DMS153 treated with DMSO at 0.1 percent for 48 hours (cell line): ENCODE results near the gene UIMC1.
"Not testable (repeated sequence)": the region's sequence is repeated elsewhere in the genome, so short reads cannot be mapped to it uniquely, and the experiment has no call there.

ENCODE experiments used
- DNase-seq: peaks from one replicate; lab custom pipeline; 2025; ENCODE audit not compliant: unreplicated experiment; lab: John Stamatoyannopoulos, UW

Gene UIMC1

DNA sequence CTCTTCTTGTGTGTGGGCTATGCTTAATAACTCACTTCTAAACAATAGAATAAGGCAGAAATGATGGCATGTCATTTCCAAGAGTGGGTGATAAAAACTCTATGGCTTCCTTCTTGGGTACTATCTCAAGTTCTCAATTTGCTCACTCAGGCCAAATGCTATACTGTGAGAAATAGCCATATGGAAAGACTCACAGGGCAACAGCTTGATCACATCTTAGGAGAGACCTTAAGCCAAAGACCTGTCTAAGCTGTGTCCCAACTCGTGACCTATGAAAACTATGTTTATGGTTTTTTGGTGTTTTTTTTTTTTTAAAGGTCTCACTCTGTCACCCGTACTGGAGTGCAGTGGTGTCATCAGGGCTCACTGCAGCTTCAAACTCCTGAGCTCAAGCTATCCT is 2.1 kb upstream of the UIMC1 start:
- DNase-seq = no peak

DNA sequence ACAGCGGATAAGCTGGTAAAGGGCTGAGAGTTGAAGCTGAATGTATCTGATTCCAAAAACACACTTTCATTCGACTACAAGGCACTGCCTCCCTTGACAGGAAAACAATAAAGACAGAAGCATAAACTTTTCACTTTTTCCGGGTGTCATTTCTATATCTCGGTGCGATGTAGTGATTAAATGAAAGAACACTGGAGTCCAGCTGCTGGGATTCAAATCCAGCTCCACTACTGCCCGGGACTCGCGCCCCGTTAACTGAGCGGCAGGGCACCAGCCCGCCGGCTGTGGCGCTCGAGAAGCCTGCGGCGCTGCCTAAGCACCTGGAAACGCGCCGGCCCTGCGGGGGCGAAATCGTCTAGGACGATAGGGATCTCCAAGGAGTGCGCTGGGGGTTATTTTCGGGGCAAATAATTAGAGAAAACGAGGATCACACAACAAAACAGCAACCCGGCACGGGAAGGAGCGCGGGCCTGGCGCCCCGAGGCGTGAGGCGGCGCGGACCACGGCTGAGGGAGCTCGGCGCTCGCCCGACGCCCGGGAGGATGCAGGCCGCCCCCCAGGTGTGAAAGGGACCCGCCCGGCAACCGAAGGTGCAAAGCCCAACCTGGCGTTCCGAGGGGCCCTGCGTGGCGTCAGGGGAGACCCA is 837 bp downstream of the UIMC1 start:
- peak; percentile 9 for DNase-seq

DNA sequence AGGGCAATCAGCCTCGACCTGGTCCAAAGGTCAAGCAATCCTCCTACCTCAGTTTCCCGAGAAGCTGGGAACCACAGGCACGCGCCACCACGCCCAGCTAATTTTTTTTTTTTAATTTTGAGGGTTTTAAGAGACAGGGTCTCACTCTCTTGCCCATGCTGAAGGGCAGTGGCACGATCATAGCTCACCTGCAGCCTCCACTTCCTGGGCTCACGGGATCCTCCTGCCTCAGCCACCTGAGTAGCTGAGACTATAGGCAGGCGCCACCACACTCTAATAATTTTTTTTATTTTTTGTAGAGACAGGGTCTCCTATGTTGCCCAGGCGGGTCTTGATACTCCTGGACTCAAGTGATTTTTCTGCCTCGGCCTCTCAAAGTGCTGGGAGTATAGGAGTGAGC is 1.6 kb downstream of the UIMC1 start:
- no peak for DNase-seq

DNA sequence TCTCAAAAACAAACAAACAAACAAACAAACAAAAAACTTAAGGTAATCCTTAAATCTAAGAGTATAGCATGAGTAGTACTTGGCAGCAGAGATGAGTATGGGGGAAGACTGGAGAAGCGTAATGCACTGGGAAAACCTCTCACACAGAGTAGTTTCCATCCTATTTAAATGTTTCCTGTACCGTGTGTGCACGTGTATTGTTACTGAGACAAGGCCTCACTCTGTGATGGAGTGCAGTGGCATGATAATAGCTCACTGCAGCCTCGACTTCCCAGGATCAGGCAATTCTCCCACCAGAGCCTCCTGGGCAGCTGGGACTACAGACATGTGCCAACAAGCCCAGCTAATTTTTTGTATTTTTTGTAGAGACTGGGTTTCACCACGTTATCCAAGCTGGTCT is 2.9 kb downstream of the UIMC1 start:
- no peak for DNase-seq

DNA sequence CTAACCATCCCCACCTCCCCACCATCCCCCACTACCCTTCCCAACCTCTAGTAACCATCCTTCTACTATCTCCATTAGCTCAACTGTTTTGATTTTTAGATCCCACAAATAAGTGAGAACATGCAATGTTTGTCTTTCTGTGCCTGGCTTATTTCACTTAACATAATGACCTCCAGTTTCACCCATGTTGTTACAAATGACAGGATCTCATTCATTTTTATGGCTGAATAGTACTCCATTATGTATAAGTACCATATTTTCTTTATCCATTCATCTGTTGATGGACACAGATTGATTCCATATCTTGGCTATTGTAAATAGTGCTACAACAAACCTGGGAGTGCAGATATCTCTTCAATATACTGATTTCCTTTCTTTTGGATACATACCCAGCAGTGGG is 7.1 kb downstream of the UIMC1 start:
- not testable (repeated sequence) for DNase-seq

DNA sequence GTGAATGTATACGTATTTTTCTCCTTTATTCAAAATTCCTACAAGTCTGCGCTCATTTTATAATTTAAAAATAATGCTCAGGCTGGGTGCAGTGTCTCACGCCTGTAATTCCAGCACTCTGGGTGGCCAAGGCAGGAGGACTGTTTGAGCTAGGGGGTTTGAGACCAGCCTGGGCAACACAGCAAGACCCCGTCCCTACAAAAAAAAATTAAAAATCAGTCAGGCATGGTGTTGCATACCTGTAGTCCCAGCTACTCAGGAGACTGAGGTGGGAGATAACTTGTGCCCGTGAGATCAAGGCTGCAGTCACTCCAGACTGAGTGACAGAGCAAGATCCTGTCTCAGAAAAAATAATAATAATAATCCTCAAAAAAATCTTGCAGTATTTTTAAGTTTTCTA is 7.8 kb downstream of the UIMC1 start:
- no peak for DNase-seq

DNA sequence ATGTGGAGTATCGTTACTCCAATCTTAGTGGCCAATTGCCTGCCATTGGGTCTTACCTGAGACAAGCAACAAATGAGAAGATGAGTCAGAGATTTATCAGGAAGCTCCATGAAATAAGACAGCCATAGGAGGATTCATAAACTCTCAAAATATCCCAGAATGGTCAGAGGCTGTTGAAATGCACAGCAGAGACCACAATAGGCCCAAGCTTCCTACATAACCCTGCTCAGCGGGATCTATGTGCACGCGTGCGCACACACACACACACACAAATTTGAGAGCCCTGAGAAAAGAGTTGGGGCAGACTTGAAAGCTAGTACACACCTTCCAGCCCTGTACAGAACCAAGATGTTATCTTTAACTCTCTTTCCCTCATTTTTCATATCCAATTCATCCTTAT is 9.8 kb downstream of the UIMC1 start:
- no peak for DNase-seq

DNA sequence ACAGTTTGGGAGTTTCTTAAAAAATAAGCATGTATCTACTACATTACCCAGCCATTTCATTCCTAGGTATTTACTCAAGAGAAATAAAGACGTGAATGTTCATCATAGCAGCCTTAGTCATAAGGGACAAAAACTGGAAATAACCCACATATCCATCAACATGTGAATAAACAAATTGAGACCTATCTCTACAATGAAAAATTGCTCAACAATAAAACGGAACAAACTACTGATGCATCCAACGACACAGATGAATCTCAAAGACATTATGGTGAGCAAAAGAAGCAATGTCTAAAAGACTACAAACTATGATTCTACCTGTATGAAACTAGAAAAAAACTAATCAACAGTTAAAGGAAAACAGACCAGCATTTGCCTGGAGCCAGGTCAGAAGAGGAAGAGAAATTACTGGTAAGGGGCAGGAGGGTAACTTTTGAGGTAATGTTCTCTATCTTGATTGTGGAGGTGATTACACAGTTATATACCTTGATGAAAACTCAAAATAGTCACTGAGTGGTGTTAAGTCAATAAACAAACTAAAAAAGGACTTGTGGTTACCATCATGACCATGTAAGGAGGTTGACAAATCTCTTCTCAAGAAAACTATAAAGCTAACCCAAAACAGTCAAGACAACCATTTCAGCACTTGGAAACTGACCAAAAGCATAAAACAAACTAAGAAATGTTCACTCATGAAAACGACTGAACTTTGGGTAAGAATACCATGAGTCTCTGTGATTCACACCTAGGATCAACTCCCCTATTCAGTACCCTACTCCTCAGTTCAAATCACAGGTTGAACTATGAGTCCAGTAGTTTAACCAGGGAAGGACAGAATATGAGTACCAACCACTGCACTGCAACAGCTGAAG is 10.4 kb downstream of the UIMC1 start:
- no peak for DNase-seq

DNA sequence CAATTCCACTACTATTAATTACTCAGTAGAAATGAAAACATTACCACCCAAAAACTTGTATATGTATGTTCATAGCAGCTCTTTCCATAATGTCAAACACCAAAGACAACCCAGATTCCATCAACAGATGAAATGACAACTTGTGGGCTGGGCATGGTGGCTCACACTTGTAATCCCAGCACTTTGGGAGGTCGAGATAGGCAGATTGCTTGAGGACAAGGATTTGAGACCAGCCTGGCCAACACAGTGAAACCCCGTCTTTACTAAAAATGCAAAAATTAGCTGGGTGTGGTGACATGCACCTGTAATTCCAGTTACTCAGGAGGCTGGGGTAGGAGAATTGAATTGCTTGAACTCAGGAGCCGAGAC is 11.5 kb downstream of the UIMC1 start:
- no peak for DNase-seq

DNA sequence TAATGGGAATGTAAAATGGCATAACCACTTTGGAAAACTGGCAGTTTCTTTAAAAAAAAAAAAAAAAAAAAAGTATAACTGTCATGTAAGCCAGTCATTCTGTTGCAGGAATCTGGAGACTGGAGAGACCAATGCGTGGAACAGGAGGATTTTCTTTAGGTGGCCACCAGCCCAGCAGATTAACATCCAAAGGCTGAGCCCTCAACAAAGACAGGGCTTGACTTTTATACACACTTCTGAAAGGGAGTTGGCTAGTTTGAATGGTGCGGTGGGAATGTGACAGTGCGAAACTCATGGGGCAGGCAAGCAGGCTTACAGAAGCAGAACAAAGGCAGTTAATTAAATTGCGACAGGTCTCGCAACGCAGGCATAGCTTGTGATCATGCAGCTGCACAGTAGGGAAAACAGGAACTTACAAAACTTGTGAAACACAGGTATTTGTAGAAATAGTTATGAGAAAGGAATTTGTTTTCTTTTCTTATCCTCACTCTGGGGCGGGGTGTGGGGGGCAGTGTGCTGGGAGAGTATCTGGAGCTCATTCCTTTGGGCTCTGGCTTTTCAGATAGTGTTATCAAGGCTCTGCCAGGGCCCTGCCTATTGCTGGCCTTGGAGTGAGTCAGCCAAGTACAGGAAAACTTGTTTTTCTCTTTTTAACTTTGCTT is 12.0 kb downstream of the UIMC1 start:
- DNase-seq = no peak

DNA sequence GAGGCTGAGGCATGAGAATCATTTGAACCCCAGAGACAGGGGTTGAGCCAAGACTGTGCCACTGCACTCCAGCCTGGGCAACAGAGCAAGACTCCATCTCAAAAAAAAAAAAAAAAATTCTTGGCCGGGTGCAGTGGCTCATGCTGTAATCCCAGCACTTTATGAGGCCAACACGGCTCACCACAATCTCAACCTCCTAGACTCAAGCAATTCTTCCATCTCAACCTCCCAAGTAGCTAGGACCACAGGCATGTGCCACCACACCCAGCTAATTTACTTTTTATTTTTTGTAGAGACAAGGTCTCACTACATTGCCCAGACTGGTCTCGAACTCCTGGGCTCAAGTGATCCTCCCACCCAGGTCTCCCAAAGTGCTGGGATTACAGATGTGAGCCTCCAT is 13.5 kb downstream of the UIMC1 start:
- not testable (repeated sequence) for DNase-seq

DNA sequence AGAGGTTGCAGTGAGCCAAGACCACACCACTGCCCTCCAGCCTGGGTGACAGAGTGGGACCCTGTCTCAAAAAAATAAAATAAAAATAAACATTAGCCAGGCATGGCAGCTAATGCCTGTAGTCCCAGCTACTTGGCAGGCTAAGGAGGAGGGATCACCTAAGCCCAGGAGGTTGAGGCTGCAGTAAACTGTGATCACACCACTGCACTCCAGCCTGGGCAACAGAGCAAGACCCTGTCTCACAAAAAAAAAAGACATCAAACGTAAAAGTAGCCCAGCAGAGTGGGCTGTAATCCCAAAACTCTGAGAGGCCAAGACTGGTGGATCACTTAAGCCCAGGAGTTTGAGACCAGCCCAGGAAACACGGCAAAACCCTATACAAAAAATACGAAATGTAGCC is 19.0 kb downstream of the UIMC1 start:
- no peak for DNase-seq

DNA sequence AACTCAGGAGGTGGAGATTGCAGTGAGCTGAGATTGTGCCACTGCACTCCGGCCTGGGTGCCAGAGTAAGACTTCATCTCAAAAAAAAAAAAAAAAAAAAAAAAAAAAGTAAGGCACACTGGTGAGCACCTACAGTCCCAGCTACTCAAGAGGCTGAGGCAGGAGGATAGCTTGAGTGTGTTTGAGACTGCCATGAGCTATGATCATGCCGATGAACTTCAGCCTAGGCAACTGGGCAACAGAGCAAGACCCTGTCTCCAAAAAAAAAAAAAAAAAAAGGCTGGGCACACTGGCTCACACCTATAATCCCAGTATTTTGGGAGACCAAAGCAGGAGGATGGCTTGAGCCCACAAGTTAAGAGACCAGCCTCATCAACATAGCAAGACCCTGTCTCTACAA is 20.3 kb downstream of the UIMC1 start:
- DNase-seq = no peak

DNA sequence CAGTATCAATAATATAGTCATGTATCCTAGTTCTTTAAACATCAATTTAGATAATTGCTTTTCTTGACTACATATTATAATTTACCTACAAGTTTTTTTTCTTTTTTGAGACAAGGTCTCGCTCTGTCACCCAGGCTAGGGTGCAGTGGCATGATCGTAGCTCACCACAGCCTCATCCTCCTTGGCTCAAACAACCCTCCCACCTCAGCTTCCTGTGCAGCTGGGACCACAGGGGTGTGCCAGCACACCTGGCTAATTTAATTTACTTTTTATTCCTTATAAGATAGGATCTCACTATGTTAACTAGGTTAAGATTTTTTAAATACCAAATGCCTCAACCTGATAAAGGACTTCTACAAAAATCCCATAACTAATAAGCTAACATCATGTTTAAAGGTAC is 21.1 kb downstream of the UIMC1 start:
- no peak for DNase-seq

DNA sequence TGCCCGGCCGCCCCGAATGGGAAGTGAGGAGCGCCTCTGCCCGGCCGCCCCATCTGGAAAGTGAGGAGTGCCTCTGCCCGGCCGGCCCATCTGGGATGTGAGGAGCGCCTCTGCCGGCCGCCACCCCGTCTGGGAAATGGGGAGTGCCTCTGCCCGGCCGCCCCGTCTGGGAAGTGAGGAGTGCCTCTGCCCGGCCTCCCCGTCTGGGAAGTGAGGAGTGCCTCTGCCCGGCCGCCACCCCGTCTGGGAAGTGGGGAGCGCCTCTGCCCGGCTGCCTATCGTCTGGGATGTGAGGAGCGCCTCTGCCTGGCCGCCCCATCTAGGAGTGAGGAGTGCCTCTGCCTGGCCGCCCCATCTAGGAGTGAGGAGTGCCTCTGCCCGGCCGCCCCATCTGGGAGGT is 22.4 kb downstream of the UIMC1 start:
- DNase-seq = not testable (repeated sequence)

DNA sequence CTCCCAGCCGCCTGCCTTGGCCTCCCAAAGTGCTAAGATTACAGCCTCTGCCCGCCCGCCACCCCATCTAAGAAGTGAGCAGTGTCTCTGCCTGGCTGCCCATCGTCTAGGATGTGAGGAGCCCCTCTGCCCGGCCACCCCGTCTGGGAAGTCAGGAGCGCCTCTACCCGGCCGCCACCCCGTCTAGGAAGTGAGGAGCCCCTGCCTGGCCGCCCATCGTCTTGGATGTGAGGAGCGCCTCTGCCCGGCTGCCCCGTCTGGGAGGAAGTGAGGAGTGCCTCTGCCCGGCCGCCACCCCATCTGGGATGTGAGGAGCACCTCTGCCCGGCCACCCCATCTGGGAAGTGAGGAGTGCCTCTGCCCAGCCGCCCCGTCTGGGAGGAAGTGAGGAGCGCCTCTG is 23.0 kb downstream of the UIMC1 start:
- not testable (repeated sequence) for DNase-seq

DNA sequence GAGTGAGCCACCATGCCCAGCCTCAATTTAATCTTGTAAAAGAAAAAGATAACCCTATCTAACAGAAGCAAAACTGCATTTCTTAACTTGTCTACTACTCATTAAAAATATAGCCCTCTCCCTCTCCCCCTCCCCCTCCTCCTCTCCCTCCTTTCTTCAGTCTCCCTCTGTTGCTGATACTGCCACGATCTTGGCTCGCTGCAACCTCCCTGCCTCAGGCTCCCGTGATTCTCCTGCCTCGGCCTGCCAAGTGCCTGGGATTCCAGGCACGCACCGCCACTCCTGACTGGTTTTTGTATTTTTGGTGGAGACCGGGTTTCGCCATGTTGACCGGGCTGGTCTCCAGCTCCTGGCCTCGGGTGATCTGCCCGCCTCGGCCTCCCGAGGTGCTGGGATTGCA is 23.5 kb downstream of the UIMC1 start:
- DNase-seq = not testable (repeated sequence)

DNA sequence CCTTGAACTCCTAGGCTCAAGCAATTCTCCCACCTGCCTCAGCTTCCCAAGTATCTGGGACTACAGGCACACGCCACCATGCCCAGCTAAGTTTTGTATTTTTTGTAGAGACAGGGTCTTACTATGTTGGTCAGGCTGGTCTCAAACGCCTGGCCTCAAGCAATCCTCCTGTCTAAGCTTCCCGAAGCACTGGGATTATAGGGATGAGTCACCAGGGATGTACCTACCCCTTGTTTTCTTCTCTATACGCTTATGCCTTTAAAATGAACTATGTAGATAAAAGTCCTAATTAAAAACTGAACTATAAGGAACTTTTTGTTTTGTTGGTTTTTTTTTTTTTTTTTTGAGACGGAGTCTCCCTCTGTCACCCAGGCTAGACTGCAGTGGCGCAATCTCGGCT is 25.8 kb downstream of the UIMC1 start:
- DNase-seq = no peak

DNA sequence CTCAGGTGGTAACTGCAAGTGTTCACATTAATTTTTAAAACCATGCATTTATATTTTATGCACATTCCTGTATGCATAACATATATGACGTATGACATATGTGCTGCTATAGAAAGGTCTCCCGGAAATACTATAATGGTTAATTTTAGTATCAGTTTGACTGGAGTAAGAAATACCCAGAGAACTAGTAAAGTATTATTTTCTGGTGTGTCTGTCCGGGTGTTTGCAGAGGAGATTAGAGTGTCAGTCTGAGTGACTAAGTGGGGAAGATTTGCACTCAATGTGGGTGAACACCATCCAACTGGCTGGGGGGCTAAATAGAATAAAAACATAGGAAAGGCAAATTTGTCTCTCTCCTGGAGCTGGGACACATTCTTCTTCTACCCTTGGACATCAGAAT is 26.9 kb downstream of the UIMC1 start:
- no peak for DNase-seq

DNA sequence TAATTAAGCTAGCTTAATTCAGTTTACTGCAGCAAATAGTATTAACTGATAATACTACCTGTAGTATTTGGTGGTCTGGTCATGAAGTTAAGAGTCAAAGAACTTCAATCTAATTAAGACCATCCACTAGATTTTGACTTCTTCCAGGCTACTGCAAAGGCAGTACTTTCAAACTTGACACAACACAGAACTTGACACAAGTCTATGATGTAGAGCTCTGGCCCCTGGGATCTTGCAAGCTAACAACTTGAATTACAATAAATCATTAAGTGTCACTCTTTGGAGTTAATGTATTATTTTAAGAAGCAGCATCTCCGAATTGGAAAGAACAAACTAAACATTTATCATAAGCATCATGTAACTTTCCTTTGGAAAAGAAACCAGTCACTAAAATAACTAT is 40.9 kb downstream of the UIMC1 start:
- DNase-seq = no peak

DNA sequence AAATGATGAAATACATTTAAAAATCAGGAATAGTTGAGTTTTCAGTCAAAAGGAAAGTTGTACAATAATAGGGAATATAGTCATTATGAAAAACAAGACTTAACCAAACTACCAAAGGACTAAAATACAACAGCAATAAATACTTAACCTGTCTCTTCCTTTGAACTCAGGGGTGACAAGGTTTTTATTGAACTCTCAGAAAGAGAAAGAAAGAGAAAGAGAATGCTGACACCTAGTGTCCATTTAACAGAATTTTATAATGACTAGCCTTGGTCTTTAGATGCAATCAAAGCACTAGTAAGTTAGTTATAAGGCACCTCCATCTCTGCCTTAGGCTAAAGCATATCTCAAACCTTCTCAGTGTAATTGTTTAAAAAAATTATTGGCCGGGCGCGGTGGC is 47.5 kb downstream of the UIMC1 start:
- peak; percentile 11 for DNase-seq

DNA sequence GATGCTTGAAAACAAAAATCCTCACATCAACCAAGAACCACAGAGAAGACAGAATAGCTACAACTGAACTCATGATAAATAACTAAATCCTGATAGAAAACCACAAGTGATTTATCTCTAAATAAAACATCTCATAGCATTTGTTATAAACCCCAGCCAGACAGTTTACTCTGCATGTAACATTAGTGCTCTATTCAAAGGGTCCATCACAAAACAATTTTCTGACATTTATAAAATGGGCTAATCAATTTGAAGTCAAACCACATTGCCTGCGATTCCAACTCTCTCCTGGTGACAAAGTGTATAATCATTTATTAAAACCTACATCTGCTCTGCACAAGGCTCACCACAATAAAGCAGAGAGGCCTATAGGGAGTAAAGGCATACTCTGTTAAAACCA is 49.8 kb downstream of the UIMC1 start:
- no peak for DNase-seq
